Fibroblast of pulmonary artery (primary cell): Measurements from ENCODE around the gene CPSF4L.

Experiments
- DNase-seq: peaks from one replicate; pipeline ENCODE4 v3.0.0-alpha.2; 2010; ENCODE audit warnings: low read depth
- H3K4me3 ChIP-seq: replicated peaks from 2 replicates; pipeline ENCODE4 v1.5.1; 2011; ENCODE audit warnings: low read depth, mild to moderate bottlenecking, control low read depth, low read length, moderate library complexity
- TF ChIP-seq, protein P1 (sequence below): IDR thresholded peaks from 2 replicates; pipeline ENCODE4 v1.5.1; 2011; ENCODE audit warnings: mild to moderate bottlenecking, control low read depth, low read length, inconsistent platforms; ENCODE audit errors: missing control alignments

The CPSF4L gene

DNA sequence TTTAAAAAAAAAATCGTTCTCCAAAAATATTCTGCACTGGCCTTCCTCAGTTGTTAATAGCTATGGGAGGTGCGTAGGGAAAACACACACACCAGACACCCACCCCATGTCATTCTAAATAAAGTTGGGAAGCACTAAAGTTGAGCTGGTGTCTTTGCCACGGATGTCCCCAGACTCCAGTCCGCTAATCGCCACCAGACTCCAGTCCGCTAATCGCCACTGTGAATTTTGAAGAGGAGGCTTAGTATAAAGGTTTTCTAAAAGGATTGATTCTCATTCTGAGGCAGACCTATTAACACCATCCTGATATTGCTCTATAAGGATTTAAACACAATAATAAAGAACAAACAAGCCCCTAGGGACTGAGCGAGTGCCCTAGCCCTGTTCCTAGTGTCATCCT lies 22.7 kb upstream of the CPSF4L start:
- DNase-seq: no peak
- H3K4me3 ChIP-seq: no peak overlapping the region
- TF ChIP-seq, protein P1, sequence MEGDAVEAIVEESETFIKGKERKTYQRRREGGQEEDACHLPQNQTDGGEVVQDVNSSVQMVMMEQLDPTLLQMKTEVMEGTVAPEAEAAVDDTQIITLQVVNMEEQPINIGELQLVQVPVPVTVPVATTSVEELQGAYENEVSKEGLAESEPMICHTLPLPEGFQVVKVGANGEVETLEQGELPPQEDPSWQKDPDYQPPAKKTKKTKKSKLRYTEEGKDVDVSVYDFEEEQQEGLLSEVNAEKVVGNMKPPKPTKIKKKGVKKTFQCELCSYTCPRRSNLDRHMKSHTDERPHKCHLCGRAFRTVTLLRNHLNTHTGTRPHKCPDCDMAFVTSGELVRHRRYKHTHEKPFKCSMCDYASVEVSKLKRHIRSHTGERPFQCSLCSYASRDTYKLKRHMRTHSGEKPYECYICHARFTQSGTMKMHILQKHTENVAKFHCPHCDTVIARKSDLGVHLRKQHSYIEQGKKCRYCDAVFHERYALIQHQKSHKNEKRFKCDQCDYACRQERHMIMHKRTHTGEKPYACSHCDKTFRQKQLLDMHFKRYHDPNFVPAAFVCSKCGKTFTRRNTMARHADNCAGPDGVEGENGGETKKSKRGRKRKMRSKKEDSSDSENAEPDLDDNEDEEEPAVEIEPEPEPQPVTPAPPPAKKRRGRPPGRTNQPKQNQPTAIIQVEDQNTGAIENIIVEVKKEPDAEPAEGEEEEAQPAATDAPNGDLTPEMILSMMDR: no peak

- TF ChIP-seq, protein P1: no peak
- no peak overlapping the region for H3K4me3 ChIP-seq
- no peak for DNase-seq
These were observed 22.2 kb upstream of the CPSF4L start for GRCh38 chr17:73283841-73284282.

GRCh38 chr17:73283250-73283649 lies 21.6 kb upstream of the CPSF4L start:
- TF ChIP-seq, protein P1: no peak
- H3K4me3 ChIP-seq: no peak overlapping the region

DNA sequence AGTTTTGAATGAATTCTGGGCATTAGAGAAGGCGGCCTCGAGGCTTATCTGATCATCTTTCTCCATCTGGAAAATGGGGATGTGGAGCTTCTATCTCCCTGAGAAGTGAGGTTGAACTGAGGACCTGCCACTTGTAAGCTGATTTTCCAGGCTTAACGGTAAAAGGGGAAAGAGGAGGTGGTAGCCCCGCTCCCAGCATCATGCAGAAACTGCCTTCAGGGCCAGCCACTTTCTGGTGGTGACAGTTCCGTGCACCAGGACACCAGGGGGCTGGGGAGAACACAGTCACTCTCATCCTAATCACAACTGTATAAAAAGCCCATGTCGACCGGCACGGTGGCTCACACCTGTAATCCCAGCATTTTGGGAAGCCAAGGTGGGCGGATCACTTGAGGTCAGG lies 20.9 kb upstream of the CPSF4L start:
- DNase-seq: no peak
- H3K4me3 ChIP-seq: no peak overlapping the region
- TF ChIP-seq, protein P1: no peak

More at GRCh38 chr17:73283250-73283649, 21.6 kb upstream of the CPSF4L start:
- DNase-seq: no peak

DNA sequence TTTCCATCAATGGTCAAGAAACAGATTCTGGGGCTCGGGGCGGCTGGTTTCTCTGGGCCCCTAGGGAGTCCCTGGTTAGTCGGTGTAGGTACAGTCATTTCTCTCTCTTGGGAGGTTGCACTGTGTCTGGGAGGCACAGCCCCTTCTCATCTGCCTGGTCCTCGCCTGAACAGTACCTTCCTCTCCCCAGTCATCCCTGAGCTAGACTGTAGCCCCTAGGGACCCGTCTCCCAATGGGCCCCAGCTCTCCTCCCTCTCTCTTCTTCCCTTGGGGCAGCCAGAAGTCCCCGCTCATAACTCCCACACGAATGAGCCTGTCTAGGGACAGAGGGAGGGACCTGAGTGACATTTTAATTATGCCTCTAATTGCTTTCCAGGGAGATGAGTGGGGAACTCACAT lies 20.2 kb upstream of the CPSF4L start:
- DNase-seq: no peak
- H3K4me3 ChIP-seq: no peak overlapping the region
- TF ChIP-seq, protein P1: no peak

GRCh38 chr17:73280191-73280590 lies 18.5 kb upstream of the CPSF4L start:
- TF ChIP-seq, protein P1: no peak
- no peak for DNase-seq
- no peak overlapping the region for H3K4me3 ChIP-seq

DNA sequence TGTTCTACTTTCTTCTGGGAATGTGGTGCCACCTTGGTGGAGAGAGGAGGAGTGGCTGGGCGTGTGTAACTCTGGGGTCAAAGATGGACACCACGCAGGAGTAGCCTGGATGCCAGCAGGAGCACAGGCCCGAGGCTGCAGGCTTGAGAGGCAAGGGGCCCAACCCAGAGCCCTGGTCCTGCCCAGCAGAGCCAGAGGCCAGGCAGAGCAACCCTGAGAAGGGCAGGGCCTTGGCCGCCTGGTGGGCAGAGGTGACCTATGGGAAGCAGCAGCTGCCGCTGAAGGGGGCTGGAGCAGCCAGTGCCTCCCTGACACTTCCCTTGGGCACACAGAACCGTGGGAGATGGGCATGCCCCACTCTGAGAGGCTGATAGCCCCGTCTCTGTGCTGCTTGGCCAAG lies 18.0 kb upstream of the CPSF4L start:
- TF ChIP-seq, protein P1: no peak
- no peak for DNase-seq
- H3K4me3 ChIP-seq: no peak overlapping the region
